ENCODE data around the gene PLPPR1.
"Not testable (repeated sequence)": the region's sequence is repeated elsewhere in the genome, so short reads cannot be mapped to it uniquely, and the experiment has no call there.

The PLPPR1 gene

DNA sequence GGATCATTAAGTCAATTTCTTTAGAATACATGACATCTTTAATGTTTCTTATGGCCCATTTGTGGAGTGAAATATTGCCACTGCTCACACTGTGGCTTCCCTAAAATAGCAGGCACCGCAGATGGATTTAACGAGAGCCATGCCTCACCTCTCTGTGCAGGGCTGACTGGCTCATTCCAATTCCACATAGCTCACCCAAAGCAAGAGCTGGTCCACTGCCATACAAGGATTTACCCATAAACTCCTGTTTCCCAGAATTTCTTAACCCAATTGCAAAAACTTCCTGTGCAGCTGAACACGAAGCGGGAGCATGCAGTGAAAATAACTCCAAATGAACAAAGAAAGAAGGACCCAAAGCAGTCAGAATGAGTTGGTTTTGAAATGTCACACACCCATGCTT lies 196.7 kb downstream of the PLPPR1 start:
- no peak for DNase-seq

DNA sequence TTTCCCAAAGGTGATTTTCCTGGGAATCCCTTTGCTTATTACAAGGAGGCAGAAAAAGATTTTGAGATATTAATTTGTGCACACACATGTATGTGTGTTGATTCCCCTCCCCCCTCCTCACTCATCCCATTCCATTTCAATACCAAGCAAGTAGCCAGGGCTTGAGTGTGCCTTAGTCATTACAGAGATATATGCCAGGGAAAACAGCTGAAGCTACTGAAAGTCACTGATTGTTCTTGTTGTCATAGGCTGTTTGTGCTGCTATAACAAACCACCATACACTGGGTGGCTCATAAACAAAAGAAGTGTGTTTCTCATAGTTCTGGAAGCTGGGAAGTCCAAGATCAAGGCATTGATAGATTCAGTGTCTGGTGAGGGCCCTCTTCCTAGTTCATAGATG lies 197.6 kb downstream of the PLPPR1 start:
- no peak for DNase-seq

DNA sequence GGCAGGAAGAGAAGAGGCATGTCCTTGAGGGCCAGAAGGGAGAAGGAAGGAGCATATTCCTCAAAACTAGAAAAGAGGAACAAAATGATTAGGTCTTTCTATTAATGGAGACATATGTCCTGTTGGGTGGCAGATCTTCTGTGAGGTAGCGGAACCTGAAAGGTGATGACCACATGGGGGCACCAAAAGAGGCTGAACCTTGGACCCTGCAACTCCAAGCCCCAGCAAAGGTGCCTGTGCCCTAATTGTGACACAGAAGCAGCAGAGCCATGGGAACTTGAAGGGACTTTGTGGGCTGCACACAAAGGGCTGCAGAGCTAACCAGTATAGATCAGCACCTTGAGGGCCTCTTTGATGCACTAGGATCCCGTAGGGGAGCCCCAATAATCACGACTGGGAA lies 198.3 kb downstream of the PLPPR1 start:
- no peak for DNase-seq

GRCh38 chr9:101229606-101230005 lies 201.1 kb downstream of the PLPPR1 start:
- peak; percentile 96 for DNase-seq

DNA sequence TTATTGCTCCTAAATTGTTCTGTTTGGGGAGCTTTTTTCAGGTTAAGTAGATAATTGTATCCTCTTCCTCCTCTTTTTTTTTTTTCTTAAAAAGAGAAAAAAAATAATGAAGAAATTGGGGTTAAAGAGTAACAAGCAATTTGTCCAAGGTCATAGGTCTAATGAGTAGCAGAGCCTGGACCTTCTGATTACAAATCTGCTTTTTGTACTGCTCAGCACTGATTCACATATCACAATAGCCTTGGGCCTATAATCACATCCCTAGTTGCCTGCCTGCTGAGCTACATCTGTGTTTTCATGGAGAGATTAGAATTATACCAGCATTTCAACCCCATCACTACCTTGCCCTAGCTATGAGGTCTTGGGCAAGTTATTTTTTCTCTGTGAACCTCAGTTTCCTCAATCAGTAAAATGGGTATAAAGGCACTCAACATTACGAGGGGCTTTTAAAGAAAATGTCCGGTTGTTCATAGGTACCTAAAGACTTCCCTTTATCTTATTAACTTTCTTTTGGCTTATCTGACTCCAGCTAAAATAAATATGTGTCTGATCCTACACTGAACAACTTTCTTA lies 204.0 kb downstream of the PLPPR1 start:
- DNase-seq: no peak

- DNase-seq: peak; percentile 66
Observed at GRCh38 chr9:101235105-101235866, 206.8 kb downstream of the PLPPR1 start.

DNA sequence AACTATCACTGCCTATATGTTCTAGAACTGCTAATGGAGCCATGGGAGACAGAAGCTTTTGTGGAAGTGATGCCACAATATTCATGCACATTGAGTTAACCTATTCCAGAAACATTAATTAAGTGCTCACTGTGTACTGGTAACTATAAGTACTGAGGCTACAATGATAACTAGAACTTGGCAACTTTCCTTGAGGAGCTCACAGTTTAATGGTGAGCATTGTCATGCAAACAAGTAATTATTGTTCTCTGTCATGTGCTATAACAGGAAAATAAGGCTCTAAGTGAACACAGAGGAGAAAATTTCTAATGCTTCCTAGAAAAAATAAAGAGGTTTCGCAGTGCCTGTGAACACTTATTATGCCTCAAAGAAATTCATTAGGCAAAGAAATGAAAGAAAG lies 214.1 kb downstream of the PLPPR1 start:
- DNase-seq: no peak

DNA sequence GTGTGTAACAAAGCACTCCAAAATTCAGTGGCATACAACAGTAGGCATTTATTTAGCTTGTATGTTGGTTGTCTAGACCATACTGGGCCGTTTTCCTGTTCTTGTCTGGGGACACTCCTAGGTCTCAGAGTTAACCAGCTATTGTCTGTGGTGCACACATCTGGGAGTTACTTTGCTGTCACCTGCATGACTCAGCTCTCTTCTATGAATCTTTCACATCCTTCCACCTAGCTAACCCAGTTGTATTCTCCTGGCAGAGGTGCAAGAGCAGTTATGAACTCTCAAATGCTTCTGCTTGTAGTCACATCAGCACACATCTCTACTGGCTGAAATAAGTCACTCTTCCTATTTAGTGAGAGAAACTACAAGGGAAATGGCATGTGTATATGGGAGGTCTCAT lies 218.2 kb downstream of the PLPPR1 start:
- no peak for DNase-seq

DNA sequence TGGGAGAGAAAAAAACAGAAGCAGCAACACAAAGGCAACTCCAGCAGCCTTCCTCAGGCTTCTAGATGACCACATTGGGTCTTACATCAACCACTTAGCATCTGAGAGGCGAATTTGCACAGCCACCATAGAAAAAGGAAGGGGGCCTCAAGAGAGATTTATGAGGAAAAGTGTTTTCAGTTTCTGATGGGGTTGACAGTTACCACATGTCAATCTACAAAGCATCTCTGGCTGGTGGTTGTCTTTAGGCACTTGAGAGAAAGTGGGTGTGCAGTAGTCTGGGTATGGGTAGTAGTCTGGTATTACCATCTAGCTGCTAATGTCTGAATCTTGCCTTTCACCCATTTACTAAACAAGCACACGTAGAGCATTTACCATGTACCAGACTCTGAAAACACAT lies 218.8 kb downstream of the PLPPR1 start:
- no peak for DNase-seq

GRCh38 chr9:101254733-101255433 lies 226.4 kb downstream of the PLPPR1 start:
- no peak for DNase-seq

- DNase-seq: no peak
Observed at GRCh38 chr9:101264727-101265126, 236.2 kb downstream of the PLPPR1 start.

DNA sequence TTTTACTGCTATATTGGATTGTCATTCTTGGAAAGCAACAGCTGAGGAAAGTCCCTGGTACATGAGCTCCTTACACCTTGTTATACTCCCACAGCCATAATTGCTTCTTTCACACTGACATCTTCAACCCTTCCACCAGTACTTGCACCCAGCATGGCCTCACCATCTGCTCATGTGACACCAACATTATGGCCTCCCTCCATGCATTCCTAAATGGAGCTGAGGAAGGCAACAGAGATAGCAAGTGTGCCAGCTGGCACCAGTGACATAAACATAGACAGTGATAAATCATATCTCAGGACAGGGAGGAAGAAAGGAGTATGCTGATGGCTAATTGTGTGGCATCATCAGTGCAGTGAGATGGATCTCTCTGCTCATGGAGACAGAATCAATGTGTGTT lies 236.7 kb downstream of the PLPPR1 start:
- no peak for DNase-seq

- no peak for DNase-seq
Observed at GRCh38 chr9:101268426-101268825, 239.9 kb downstream of the PLPPR1 start.

DNA sequence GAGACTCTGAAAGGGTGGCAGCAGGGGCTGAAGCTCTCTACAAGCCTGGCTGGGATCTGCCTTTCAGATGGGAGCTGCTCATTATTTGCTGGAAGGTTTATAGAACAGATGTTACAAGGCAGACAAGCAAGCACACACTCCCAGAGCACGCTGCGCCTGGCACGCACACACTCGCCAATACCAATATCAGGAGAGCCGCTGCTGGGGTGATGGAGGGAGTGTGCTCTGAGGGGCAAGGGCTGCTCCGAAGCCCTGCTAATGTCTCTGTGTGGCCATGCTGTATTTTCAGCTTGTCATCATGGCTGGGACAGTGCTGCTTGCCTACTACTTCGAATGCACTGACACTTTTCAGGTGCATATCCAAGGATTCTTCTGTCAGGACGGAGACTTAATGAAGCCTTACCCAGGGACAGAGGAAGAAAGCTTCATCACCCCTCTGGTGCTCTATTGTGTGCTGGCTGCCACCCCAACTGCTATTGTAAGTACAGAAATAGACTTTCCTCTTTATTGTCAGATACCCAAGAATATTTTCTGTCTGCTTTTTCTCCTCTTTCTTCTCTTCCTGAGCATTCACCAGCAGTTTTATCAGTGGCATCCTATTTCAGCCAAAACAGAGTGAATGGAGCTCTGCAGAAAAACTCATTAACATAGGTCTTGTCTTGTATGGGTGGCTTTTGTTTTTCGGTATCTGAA lies 241.2 kb downstream of the PLPPR1 start:
- DNase-seq: no peak

- no peak for DNase-seq
Observed at GRCh38 chr9:101270302-101270701, 241.8 kb downstream of the PLPPR1 start.

GRCh38 chr9:101271102-101271501 lies 242.6 kb downstream of the PLPPR1 start:
- DNase-seq: no peak

DNA sequence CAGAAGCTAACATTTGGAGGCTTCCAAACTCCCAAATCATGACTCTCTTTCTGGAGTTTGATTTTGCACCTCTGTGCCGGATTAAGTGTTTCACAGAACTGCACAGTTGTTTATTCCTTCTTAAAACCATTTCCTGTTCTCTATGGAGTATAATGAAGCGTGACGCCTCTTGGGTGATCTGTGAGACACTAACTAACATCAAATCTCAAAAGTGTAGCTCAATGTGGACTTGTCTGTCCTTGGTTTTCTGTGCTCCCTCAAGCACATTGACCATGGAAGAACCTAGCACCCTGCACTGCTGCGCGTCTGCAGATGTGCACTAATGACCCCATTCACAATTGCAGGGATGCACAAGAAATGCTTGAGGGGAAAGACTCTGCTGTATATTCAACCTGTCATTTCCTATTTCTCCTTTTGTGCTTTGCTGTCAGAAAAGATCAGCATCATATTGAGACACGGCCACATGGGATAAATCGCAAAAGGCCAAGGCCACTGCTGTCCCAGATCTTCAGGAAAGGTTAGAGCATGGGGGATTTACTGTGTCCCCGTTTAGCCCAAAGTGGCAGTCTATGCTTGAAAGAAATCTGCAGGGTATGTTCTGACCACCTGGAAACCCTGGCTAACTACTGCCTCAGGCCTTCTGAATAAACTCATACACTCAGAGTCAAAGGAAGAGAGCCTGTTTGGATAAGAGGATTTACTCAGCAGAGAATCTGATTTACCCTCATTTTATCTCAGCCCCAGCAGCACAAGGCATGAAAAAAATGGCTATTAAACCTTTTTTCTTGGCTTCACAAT lies 246.6 kb downstream of the PLPPR1 start:
- DNase-seq: no peak

- no peak for DNase-seq
Observed at GRCh38 chr9:101275769-101276250, 247.3 kb downstream of the PLPPR1 start.

DNA sequence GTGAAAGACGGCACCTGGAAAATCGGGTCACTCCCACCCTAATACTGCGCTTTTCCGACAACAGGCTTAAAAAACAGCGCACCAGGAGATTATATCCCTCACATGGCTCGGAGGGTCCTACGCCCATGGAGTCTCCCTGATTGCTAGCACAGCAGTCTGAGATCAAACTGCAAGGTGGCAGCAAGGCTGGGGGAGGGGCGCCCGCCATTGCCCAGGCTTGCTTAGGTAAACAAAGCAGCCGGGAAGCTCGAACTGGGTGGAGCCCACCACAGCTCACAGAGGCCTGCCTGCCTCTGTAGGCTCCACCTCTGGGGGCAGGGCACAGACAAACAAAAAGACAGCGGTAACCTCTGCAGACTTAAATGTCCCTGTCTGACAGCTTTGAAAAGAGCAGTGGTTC lies 262.5 kb downstream of the PLPPR1 start:
- DNase-seq: not testable (repeated sequence)

- no peak for DNase-seq
Observed at GRCh38 chr9:101299901-101300300, 271.4 kb downstream of the PLPPR1 start.

GRCh38 chr9:101307051-101307450 lies 278.5 kb downstream of the PLPPR1 start:
- DNase-seq: peak; percentile 68

DNA sequence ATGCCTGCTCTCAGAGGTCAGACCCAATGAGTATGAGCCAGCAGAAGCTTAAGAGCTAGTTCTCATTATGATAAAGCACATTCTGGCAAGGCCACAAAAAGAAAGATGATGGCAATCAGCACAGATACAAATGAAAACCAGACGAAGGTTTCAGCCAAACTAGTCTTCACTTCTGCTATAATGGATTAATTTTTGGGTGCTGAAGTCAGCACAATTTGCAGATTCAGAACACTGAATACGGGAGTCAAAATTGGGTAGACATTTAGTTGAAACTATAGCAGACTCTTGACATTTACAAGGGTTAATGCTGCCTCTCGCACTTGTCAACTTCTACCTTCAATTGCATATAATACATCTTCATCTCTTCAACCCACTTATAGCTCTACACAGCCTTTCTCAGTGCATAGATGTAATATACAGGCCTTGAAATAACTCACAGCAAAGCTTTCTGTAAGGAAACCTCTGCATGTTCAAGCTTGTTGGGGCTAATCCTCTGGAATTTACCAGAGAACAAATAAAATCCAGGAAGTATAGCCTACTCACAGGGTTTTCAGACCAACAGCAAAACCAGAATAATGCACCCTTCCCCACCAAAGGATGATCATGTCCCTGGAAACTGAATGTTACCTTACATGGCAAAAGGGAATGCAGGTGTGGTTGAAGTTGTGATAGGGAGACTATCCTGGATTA lies 279.1 kb downstream of the PLPPR1 start:
- no peak for DNase-seq

Data from NCI-H1105 treated with DMSO at 0.1 percent for 48 hours (cell line).